Ovary (tissue), 9 donors: ENCODE data around the gene TTLL9. TPM values are rescaled to one million over a fixed set of nuclear protein-coding genes. Genes with fewer than 3 reads are reported as not detected.
"Not testable (repeated sequence)": the region's sequence is repeated elsewhere in the genome, so short reads cannot be mapped to it uniquely, and the experiment has no call there.

Experiments used
- DNase-seq, 5 donors: peaks; one replicate each; pipeline ENCODE4 v3.0.0-alpha.2; 2019 to 2020
- H3K27ac ChIP-seq, 2 donors: fragments of 200-600 bp; one replicate each; pipeline versions ENCODE4 v1.5.1 to v1.8.0; 2019 to 2022
- H3K27me3 ChIP-seq: fragments of 200-600 bp; one replicate; pipeline ENCODE4 v1.8.0; 2022
- H3K36me3 ChIP-seq: fragments of 200-600 bp; sonication (generic); one replicate; pipeline ENCODE4 v1.5.1; 2019
- H3K4me1 ChIP-seq: one replicate; pipeline ENCODE4 v1.8.1; 2013; ENCODE audit warnings: mild to moderate bottlenecking, moderate library complexity; ENCODE audit not compliant: insufficient read depth
- H3K4me3 ChIP-seq: fragments of 200-600 bp; sonication (generic); one replicate; pipeline ENCODE4 v1.5.1; 2017
- H3K9me3 ChIP-seq, 2 donors: fragments of 200-600 bp in 1 of 2; sonication (generic) in 1 of 2; one replicate each; pipeline versions ENCODE4 v1.5.1 to v1.8.1; 2013 to 2019; ENCODE audit warnings: mild to moderate bottlenecking in 1 of 2, moderate library complexity in 1 of 2
- EP300 ChIP-seq: sonication (generic); formaldehyde crosslinking; IDR thresholded peaks from one replicate; pipeline ENCODE4 v1.6.1; 2017; ENCODE audit warnings: antibody characterized with exemption
- POLR2A ChIP-seq: fragments of 450-650 bp; IDR thresholded peaks from one replicate; pipeline ENCODE4 v1.6.1; 2017; ENCODE audit warnings: antibody characterized with exemption, mild to moderate bottlenecking, moderate library complexity
- WGBS, 3 donors: extraction: QIAGEN DNeasy Blood & Tissue Kit in 1 of 3; methylation state at CpG; one replicate each; pipeline versions ENCODE4 v1.1.5 to v1.1.7; 2013 to 2017; 5-methylcytosine and 5-hydroxymethylcytosine counted together
- intact Hi-C, 4 donors: fragments of 100-400 bp; cut with DNase I; formaldehyde crosslinking; loops; one replicate each; pipeline versions ENCODE4 v1.11.0 to v1.15.1; 2022 to 2023
- polyA plus RNA-seq, 2 donors: library from polyadenylated mRNA; stranded (reverse); fragments of 200-250 nt in 1 of 2; fragments of 350-450 nt in 1 of 2; fragmentation: Illumina TruSeq in 1 of 2; extraction: RNeasy Lipid Tissue Mini Kit (QIAGEN cat#74804) in 1 of 2; gene quantifications; one replicate each; pipeline ENCODE4 v1.2.3, GENCODE V29; 2013 to 2014
- total RNA-seq, 7 donors: library from RNA; depleted of rRNA in 2 of 7; stranded (reverse); fragments of >200 nt in 2 of 7; fragmentation: NEBNext Ultra II Directional in 3 of 7; extraction: Animal tissue kit (Norgen Biotek cat#: 25700) in 3 of 7; gene quantifications; one replicate each; pipeline versions ENCODE4 v1.1.0 to v1.2.4, GENCODE V29; 2016 to 2023
- TF ChIP-seq, protein P1 (sequence below), 3 donors: fragments of 450-650 bp in 2 of 3; fragments of 200-600 bp in 1 of 3; IDR thresholded peaks; one replicate each; pipeline versions ENCODE4 v1.5.1 to v1.8.0; 2016 to 2022; ENCODE audit warnings: antibody characterized with exemption in 3 of 3, mild to moderate bottlenecking in 1 of 3
- donor health status: DM: no; HTN: no; CAD: no; lungs with moderate emphysema.
- donor health status: DM: no; HTN: no; CAD: no.
- donor health status: Bipolar disorder and iron deficiency.
- donor health status: DM: yes; HTN: yes; CAD: no.
- donor health status: DM: no; HTN: no; CAD: no.
- donor health status: DM: yes; HTN: yes; CAD: no.

TTLL9 gene
- total and polyA plus RNA-seq, 9 donors: 0.24 to 10.6 (median 0.40) TPM

DNA sequence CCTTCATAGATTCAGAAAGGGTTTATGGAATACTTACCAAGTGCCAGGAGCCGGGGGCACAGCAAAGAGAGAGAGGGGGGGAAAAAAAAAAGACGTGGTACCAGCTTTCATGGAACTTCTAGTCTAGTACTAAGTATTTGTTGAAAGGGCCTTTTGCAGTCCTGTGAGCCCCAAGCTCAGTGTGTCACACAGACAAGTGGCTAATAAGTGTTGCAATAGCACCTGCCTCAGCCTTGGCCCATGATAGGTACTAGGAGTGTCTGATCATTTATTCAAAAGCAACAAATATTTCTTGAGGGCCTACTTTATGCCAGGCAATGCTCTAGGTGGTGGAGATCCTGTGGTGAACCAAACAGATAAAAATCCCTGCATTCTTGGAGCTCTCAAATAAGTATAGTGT is 43.4 kb upstream of the TTLL9 start:
- intact Hi-C loops: no loop called here
- H3K9me3 ChIP-seq: no peaks in the 10 kb centered on the region
- 71 to 79% (median 75%) methylated on average over 2 of the region's 2 CpGs for WGBS, 3 donors
- no peaks in the 10 kb centered on the region for H3K27me3 ChIP-seq
- H3K4me1 ChIP-seq: no peaks in the 10 kb centered on the region
- TF ChIP-seq, protein P1, sequence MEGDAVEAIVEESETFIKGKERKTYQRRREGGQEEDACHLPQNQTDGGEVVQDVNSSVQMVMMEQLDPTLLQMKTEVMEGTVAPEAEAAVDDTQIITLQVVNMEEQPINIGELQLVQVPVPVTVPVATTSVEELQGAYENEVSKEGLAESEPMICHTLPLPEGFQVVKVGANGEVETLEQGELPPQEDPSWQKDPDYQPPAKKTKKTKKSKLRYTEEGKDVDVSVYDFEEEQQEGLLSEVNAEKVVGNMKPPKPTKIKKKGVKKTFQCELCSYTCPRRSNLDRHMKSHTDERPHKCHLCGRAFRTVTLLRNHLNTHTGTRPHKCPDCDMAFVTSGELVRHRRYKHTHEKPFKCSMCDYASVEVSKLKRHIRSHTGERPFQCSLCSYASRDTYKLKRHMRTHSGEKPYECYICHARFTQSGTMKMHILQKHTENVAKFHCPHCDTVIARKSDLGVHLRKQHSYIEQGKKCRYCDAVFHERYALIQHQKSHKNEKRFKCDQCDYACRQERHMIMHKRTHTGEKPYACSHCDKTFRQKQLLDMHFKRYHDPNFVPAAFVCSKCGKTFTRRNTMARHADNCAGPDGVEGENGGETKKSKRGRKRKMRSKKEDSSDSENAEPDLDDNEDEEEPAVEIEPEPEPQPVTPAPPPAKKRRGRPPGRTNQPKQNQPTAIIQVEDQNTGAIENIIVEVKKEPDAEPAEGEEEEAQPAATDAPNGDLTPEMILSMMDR (IDR thresholded peaks at IDR 0.05): no peak
- TF ChIP-seq EP300 (no peak), POLR2A (no peak)
- DNase-seq: no peak
- no peak overlapping the region for H3K27ac ChIP-seq
- no peak overlapping the region for H3K4me3 ChIP-seq
- no peaks in the 10 kb centered on the region for H3K36me3 ChIP-seq

GRCh38 chr20:31828016-31828415 is 42.4 kb upstream of the TTLL9 start:
- H3K9me3 ChIP-seq, H3K4me1 ChIP-seq, H3K27ac ChIP-seq, H3K27me3 ChIP-seq, intact Hi-C loops, H3K36me3 ChIP-seq, H3K4me3 ChIP-seq, DNase-seq: not testable (repeated sequence)
- 92 to 96% (median 95%) methylated on average over 11 of the region's 11 CpGs for WGBS, 3 donors

- Histone ChIP-seq H3K36me3 (no peaks in the 10 kb centered on the region), H3K9me3 (no peaks in the 10 kb centered on the region), H3K27ac (no peak overlapping the region), H3K4me3 (no peak overlapping the region), H3K27me3 (no peaks in the 10 kb centered on the region), H3K4me1 (no peaks in the 10 kb centered on the region)
- TF ChIP-seq EP300: no peak
- TF ChIP-seq, protein P1 (IDR thresholded peaks at IDR 0.05): no peak
- no peak for TF ChIP-seq POLR2A
- WGBS, 3 donors: 84 to 87% (median 86%) methylated on average over 6 of the region's 6 CpGs
- DNase-seq: no peak
- intact Hi-C loops: no loop called here
Measured at GRCh38 chr20:31829731-31830130, 40.7 kb upstream of the TTLL9 start.

DNA sequence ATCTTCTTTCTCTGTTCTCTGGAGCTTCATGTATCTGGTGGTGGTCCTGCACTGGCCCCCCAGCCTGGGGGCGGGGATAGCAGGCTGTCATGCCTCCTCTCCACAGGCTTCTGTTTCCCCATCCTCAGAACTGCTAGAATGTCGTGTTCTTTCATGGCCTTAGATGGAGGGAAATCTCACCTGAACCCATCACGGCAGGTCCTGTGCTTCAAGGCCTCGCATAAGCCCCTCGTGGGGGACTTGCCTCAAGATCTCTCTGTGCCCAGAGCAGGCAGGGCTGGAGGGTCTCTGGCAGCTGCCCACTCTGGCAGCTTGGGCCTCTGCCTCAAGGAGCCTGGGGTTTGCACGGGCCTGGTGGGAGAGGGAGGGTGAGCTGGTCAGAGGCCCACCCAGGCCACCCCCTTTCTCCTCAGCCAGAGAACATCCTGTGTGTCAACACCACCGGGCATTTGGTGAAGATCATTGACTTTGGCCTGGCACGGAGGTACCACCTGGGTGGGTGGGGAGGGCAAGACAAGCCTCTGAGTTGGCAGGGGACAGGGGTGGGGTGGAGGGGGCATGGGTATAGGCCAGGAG is 39.9 kb upstream of the TTLL9 start:
- no peak for DNase-seq
- 81 to 91% (median 90%) methylated on average over 5 to 8 of the region's 8 CpGs for WGBS, 3 donors
- Histone ChIP-seq H3K27ac (no peak overlapping the region), H3K27me3 (no peaks in the 10 kb centered on the region), H3K4me3 (no peak overlapping the region), H3K36me3 (no peaks in the 10 kb centered on the region), H3K9me3 (no peaks in the 10 kb centered on the region), H3K4me1 (no peaks in the 10 kb centered on the region)
- TF ChIP-seq POLR2A (no peak), EP300 (no peak)
- TF ChIP-seq, protein P1 (IDR thresholded peaks at IDR 0.05): no peak
- intact Hi-C loops: no loop called here

DNA sequence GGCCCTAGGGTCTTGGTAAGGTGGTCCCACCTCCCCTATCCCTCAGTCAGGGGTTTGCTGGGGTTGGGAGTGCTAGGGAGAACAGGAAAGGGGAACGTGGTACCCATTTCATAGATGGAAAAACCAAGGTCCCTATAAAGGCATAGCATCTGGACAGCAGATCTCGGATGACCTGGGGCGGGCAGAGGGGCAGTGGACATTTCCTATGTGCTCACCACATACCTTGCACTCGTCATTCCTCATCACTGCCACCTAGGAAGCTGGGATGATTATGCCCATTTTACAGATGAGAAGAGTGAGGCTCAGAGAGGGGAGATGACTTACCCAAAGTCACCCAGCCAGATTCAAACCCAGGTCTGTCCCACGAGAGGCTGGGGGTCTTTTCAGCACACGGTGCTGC is 39.2 kb upstream of the TTLL9 start:
- intact Hi-C loops: no loop called here

More for the DNA sequence above, 39.2 kb upstream of the TTLL9 start:
- WGBS, 3 donors: 89 to 97% (median 91%) methylated on average over 6 of the region's 6 CpGs
- Histone ChIP-seq H3K27ac (no peak overlapping the region), H3K4me3 (no peak overlapping the region), H3K36me3 (no peaks in the 10 kb centered on the region), H3K9me3 (no peaks in the 10 kb centered on the region), H3K27me3 (no peaks in the 10 kb centered on the region), H3K4me1 (peaks cover 5% of the 10 kb centered on the region)
- TF ChIP-seq, protein P1 (IDR thresholded peaks at IDR 0.05): no peak
- TF ChIP-seq EP300: no peak
- DNase-seq: no peak
